ENCODE data around the gene HLA-G. TPM values are rescaled to one million over a fixed set of nuclear protein-coding genes. Genes with fewer than 3 reads are reported as not detected.
"Not testable (repeated sequence)": the region's sequence is repeated elsewhere in the genome, so short reads cannot be mapped to it uniquely, and the experiment has no call there.

The HLA-G gene
- not detected for total RNA-seq

- intact Hi-C loops (cut with DNase I; ENCODE audit: low total_unique reads): no loop called here
- Histone ChIP-seq H3K27me3 (peaks cover 0 to 17% of the 10 kb centered on the region in 2 donors), H3K27ac (no peak within 1 kb of the TSS), H3K4me1 (no peaks in the 10 kb centered on the region), H3K36me3 (no peaks in the 10 kb centered on the region), H3K9me3 (no peaks in the 10 kb centered on the region), H3K4me3 (peak within 1 kb of the TSS in 2 of 3 donors; percentile 42 to 62)
- no peak for DNase-seq (ENCODE audit: low spot score in 2 of 2)
- no peak for TF ChIP-seq POLR2AphosphoS5 (IDR thresholded peaks at IDR 0.05)
- TF ChIP-seq CTCF (IDR thresholded peaks at IDR 0.05): no peak
- TF ChIP-seq POLR2A (IDR thresholded peaks at IDR 0.05): no peak
Observed at GRCh38 chr6:29827579-29828470, at the start of gene HLA-G. Gene HLA-G, plus strand, starts transcription at chr6:29827825. Its CDS starts 20 bp downstream, at chr6:29827845.

DNA sequence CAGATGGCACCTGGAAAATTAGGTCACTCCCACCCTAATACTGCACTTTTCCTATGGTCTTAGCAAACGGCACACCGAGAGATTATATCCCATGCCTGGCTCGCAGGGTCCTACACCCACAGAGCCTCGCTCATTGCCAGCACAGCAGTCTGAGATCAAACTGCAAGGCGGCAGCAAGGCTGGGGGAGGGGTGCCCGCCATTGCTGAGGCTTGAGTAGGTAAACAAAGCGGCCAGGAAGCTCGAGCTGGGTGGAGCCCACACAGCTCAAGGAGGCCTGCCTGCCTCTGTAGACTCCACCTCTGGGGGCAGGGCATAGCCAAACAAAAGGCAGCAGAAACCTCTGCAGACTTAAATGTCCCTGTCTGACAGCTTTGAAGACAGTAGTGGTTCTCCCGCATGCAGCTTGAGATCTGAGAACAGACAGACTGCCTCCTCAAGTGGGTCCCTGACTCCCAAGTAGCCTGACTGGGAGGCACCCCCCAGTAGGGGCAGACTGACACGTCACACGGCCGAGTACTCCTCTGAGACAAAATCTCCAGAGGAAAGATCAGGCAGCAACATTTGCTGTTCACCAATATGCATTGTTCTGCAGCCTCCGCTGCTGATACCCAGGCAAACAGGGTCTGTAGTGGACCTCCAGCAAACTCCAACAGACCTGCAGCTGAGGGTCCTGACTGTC, 47.5 kb upstream of the HLA-G start:
- DNase-seq (ENCODE audit: low spot score in 2 of 2); intact Hi-C loops (cut with DNase I; ENCODE audit: low total_unique reads): not testable (repeated sequence)

GRCh38 chr6:29789176-29789575, 38.4 kb upstream of the HLA-G start:
- intact Hi-C loops (cut with DNase I; ENCODE audit: low total_unique reads): no loop called here
- H3K4me3 ChIP-seq: no peak overlapping the region

More for the DNA sequence above, 47.5 kb upstream of the HLA-G start:
- H3K27me3 ChIP-seq, H3K27ac ChIP-seq, H3K4me3 ChIP-seq, H3K9me3 ChIP-seq, H3K36me3 ChIP-seq, H3K4me1 ChIP-seq: not testable (repeated sequence)

DNA sequence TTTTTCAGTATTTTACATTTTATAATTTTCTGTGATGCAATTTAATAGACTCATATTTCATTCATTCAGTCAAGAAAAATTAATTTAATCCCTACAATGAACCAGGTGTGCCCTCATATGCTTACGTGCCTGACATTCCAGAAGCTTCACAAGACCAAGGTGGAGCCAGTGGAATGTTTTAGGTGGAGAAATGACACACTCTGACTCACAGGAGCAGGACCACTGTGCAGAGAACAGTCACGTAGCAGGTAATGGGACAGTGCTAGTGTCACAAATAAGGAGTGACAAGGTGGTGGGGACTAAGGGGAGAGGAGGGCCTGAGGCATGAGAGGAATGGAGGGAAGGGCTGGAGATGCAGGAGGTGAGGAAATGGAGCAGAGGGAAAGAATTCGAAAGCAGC, 37.0 kb upstream of the HLA-G start:
- Histone ChIP-seq H3K4me1 (no peaks in the 10 kb centered on the region), H3K27ac (peak overlapping the region in 1 of 2 donors; percentile 3), H3K9me3 (no peaks in the 10 kb centered on the region), H3K4me3 (no peak overlapping the region), H3K27me3 (peaks cover 0 to 5% of the 10 kb centered on the region in 2 donors), H3K36me3 (no peaks in the 10 kb centered on the region)
- intact Hi-C loops (cut with DNase I; ENCODE audit: low total_unique reads): no loop called here
- TF ChIP-seq POLR2A (IDR thresholded peaks at IDR 0.05) (no peak), CTCF (IDR thresholded peaks at IDR 0.05) (no peak), POLR2AphosphoS5 (IDR thresholded peaks at IDR 0.05) (no peak)
- DNase-seq (ENCODE audit: low spot score in 2 of 2): peak in 1 of 2 donors; percentile 24

More at GRCh38 chr6:29789176-29789575, 38.4 kb upstream of the HLA-G start:
- DNase-seq (ENCODE audit: low spot score in 2 of 2): no peak
- no peak overlapping the region for H3K27ac ChIP-seq
- TF ChIP-seq POLR2A (IDR thresholded peaks at IDR 0.05) (no peak), POLR2AphosphoS5 (IDR thresholded peaks at IDR 0.05) (no peak), CTCF (IDR thresholded peaks at IDR 0.05) (no peak)
- H3K9me3 ChIP-seq: no peaks in the 10 kb centered on the region
- H3K27me3 ChIP-seq: peaks cover 0 to 5% of the 10 kb centered on the region in 2 donors
- H3K4me1 ChIP-seq: no peaks in the 10 kb centered on the region
- no peaks in the 10 kb centered on the region for H3K36me3 ChIP-seq

- no peaks in the 10 kb centered on the region for H3K36me3 ChIP-seq
- DNase-seq (ENCODE audit: low spot score in 2 of 2): no peak
- peak overlapping the region; percentile 82 to 86 for H3K27ac ChIP-seq
- intact Hi-C loops (cut with DNase I; ENCODE audit: low total_unique reads): no loop called here
- peaks cover 0 to 5% of the 10 kb centered on the region in 2 donors for H3K27me3 ChIP-seq
- no peaks in the 10 kb centered on the region for H3K9me3 ChIP-seq
- H3K4me1 ChIP-seq: no peaks in the 10 kb centered on the region
- H3K4me3 ChIP-seq: peak overlapping the region in 2 of 3 donors; percentile 65 to 89
- TF ChIP-seq POLR2AphosphoS5 (IDR thresholded peaks at IDR 0.05): no peak
- TF ChIP-seq CTCF (IDR thresholded peaks at IDR 0.05): no peak
- no peak for TF ChIP-seq POLR2A (IDR thresholded peaks at IDR 0.05)
Observed at GRCh38 chr6:29791162-29791561, 36.5 kb upstream of the HLA-G start.
